ENCODE measurements around the gene GDNF. TPM values are rescaled to one million over a fixed set of nuclear protein-coding genes. Genes with fewer than 3 reads are reported as not detected.
"Not testable (repeated sequence)": the region's sequence is repeated elsewhere in the genome, so short reads cannot be mapped to it uniquely, and the experiment has no call there.

The GDNF gene
- total and polyA plus RNA-seq, 10 donors = 0.02 to 0.88 (median 0.15) TPM; not detected in 2

GRCh38 chr5:37786862-37787519 lies 52.9 kb downstream of the GDNF start:
- 90 to 95% (median 93%) methylated on average over 5 of the region's 5 CpGs for WGBS, 5 donors
- H3K27me3 ChIP-seq (replicated peaks in 1 of 7) = no peaks in the 10 kb centered on the region
- TF ChIP-seq POLR2A (IDR thresholded peaks at IDR 0.05) = no peak
- no peak for TF ChIP-seq POLR2AphosphoS5 (IDR thresholded peaks at IDR 0.05)
- TF ChIP-seq CTCF (IDR thresholded peaks at IDR 0.05 in 8 of 11, conservative IDR thresholded peaks at IDR 0.05 in 3 of 11) = no peak
- no peaks in the 10 kb centered on the region for H3K36me3 ChIP-seq
- H3K27ac ChIP-seq = no peak overlapping the region
- no peak for DNase-seq
- no peaks in the 10 kb centered on the region for H3K4me1 ChIP-seq
- no peak overlapping the region for H3K4me3 ChIP-seq
- intact Hi-C loops (cut with DNase I; ENCODE audit: low total_unique reads) = no loop called here
- H3K9me3 ChIP-seq = peaks cover 0 to 9% (median 3%) of the 10 kb centered on the region in 8 donors

DNA sequence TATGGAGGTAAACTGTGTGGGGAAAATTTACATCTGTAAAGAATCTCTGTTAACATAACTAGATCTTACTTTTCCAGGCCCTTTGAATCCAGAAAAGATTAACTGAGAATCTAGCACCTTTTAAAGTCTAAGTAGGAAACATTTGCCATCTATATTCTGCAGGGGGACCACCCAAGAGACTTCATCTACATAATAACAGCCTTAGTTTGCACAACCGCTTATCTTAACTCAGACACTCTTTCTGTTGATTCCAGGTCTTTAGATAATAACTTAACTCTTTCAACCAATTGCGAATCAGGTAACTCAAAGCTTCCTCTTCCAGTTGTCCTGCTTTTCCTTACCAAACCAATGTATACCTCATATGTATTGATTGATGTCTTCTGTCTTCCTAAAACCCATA lies 53.4 kb downstream of the GDNF start:
- Histone ChIP-seq H3K27me3 (replicated peaks in 1 of 7) (no peaks in the 10 kb centered on the region), H3K36me3 (no peaks in the 10 kb centered on the region), H3K9me3 (peaks cover 0 to 3% (median 0%) of the 10 kb centered on the region in 8 donors), H3K4me3 (no peak overlapping the region), H3K4me1 (no peaks in the 10 kb centered on the region), H3K27ac (no peak overlapping the region)
- no peak for DNase-seq
- WGBS, 5 donors = 75 to 91% (median 88%) methylated on average over 2 of the region's 2 CpGs
- intact Hi-C loops (cut with DNase I; ENCODE audit: low total_unique reads) = no loop called here
- TF ChIP-seq POLR2AphosphoS5 (IDR thresholded peaks at IDR 0.05) = no peak
- TF ChIP-seq CTCF (IDR thresholded peaks at IDR 0.05 in 8 of 11, conservative IDR thresholded peaks at IDR 0.05 in 3 of 11) = no peak
- no peak for TF ChIP-seq POLR2A (IDR thresholded peaks at IDR 0.05)

DNA sequence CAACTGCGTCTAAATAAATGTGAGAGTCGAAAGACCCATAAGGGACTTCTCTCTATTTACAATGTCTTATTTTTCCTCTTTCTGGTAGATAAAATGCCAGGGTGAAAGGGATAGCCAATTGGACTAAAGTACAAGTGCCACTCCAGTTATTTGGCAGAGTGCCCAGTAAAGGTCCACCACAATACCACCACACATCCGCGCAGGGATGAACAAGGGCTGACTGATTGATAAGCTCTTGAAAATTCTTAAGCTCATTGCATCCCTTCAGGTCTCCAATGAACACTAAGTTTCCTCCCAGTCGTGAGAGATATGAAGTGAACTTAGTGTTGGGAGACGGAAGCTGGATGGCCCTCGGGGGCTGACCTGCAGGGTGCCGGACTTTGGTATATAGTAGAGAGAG lies 58.4 kb downstream of the GDNF start:
- H3K36me3 ChIP-seq; intact Hi-C loops (cut with DNase I; ENCODE audit: low total_unique reads); H3K27me3 ChIP-seq (replicated peaks in 1 of 7); H3K27ac ChIP-seq; DNase-seq; H3K4me3 ChIP-seq; H3K4me1 ChIP-seq; H3K9me3 ChIP-seq: not testable (repeated sequence)
- 81 to 91% (median 86%) methylated on average over 8 of the region's 8 CpGs for WGBS, 5 donors

- WGBS, 5 donors = 80 to 90% (median 84%) methylated on average over 13 to 15 of the region's 15 CpGs
- DNase-seq = no peak
- peak overlapping the region in 1 of 8 donors; percentile 49 for H3K27ac ChIP-seq
Measured at GRCh38 chr5:37777432-37778130, 62.3 kb downstream of the GDNF start.

More at GRCh38 chr5:37777432-37778130, 62.3 kb downstream of the GDNF start:
- H3K27me3 ChIP-seq (replicated peaks in 1 of 7) = no peaks in the 10 kb centered on the region
- intact Hi-C loops (cut with DNase I; ENCODE audit: low total_unique reads) = no loop called here
- H3K4me3 ChIP-seq = no peak overlapping the region
- no peaks in the 10 kb centered on the region for H3K4me1 ChIP-seq
- H3K36me3 ChIP-seq = no peaks in the 10 kb centered on the region
- TF ChIP-seq POLR2AphosphoS5 (IDR thresholded peaks at IDR 0.05) (no peak), POLR2A (IDR thresholded peaks at IDR 0.05) (no peak), CTCF (IDR thresholded peaks at IDR 0.05 in 8 of 11, conservative IDR thresholded peaks at IDR 0.05 in 3 of 11) (no peak)
- peaks cover 0 to 32% (median 22%) of the 10 kb centered on the region in 8 donors for H3K9me3 ChIP-seq

Data from spleen (tissue), 11 donors.